Gastrocnemius medialis (tissue), 4 donors: ENCODE data around the gene GAS6. TPM values are rescaled to one million over a fixed set of nuclear protein-coding genes. Genes with fewer than 3 reads are reported as not detected.

Source experiments
- ATAC-seq, 2 donors: fragments of 150-250 bp; one replicate each; pipeline ENCODE4 v1.9.1; 2016
- DNase-seq, 2 donors: peaks; one replicate each; pipeline ENCODE4 v3.0.0-alpha.2; 2019
- H3K27ac ChIP-seq, 4 donors: fragments of 200-600 bp; sonication (generic); 1 replicate in 1 of 4; 2 replicates in 3 of 4; pipeline ENCODE4 v1.5.1; 2016 to 2018; ENCODE audit warnings: mild to moderate bottlenecking in 2 of 4, moderate library complexity in 1 of 4
- H3K27me3 ChIP-seq, 3 donors: fragments of 200-600 bp; sonication (generic) in 2 of 3; 1 replicate in 1 of 3; 2 replicates in 2 of 3; pipeline versions ENCODE4 v1.5.1 to v1.6.0; 2016 to 2019; ENCODE audit warnings: mild to moderate bottlenecking in 1 of 3, moderate library complexity in 1 of 3
- H3K36me3 ChIP-seq, 2 donors: fragments of 200-600 bp; sonication (generic) in 1 of 2; one replicate each; pipeline ENCODE4 v1.5.1; 2017 to 2018
- H3K4me1 ChIP-seq, 2 donors: fragments of 200-600 bp; sonication (generic) in 1 of 2; one replicate each; pipeline ENCODE4 v1.5.1; 2016 to 2017; ENCODE audit warnings: mild to moderate bottlenecking in 2 of 2
- H3K4me3 ChIP-seq, 4 donors: fragments of 200-600 bp; sonication (generic) in 3 of 4; 1 replicate in 1 of 4; 2 replicates in 3 of 4; pipeline ENCODE4 v1.5.1; 2016 to 2019; ENCODE audit warnings: mild to moderate bottlenecking in 2 of 4
- H3K9me3 ChIP-seq, 3 donors: fragments of 200-600 bp; sonication (generic) in 2 of 3; 1 replicate in 1 of 3; 2 replicates in 2 of 3; pipeline ENCODE4 v1.5.1; 2016 to 2019
- CTCF ChIP-seq, 5 experiments: fragments of 450-650 bp in 3 of 5; fragments of 200-600 bp in 2 of 5; sonication (generic) in 2 of 5; IDR thresholded peaks in 4 of 5; conservative IDR thresholded peaks in 1 of 5; 1 replicate in 4 of 5; 2 replicates in 1 of 5; pipeline ENCODE4 v1.5.1; 2016 to 2019; ENCODE audit warnings: antibody characterized with exemption in 5 of 5, mild to moderate bottlenecking in 3 of 5, moderate library complexity in 3 of 5
- POLR2A ChIP-seq, 2 donors: fragments of 450-650 bp; IDR thresholded peaks; one replicate each; pipeline ENCODE4 v1.6.1; 2017; ENCODE audit warnings: antibody characterized with exemption in 2 of 2, mild to moderate bottlenecking in 2 of 2, moderate library complexity in 2 of 2
- in situ Hi-C, 4 donors: fragments of 200-750 bp; cut with MboI; loops; one replicate each; pipeline versions ENCODE4 v1.15.0 to v1.8.0; 2017; ENCODE audit warnings: low sequenced_read_pairs in 4 of 4
- intact Hi-C: fragments of 100-400 bp; cut with DNase I; formaldehyde crosslinking; loops from one replicate; pipeline ENCODE4 v1.15.1; 2023; ENCODE audit warnings: low total_unique reads
- total RNA-seq, 4 donors: library from RNA; depleted of rRNA; stranded (reverse); fragments of >200 nt; gene quantifications; one replicate each; pipeline versions ENCODE4 v1.1.0 to v1.2.3, GENCODE V29; 2016

The GAS6 gene
- total RNA-seq, 4 donors from 2014 or later: 68.6 to 122 (median 86.3) TPM

- Histone ChIP-seq H3K4me3 (peak overlapping the region in 1 of 4 donors; percentile 16), H3K27ac (peak overlapping the region; percentile 58 to 82 (median 70)), H3K9me3 (no peaks in the 10 kb centered on the region), H3K27me3 (no peaks in the 10 kb centered on the region), H3K4me1 (peaks cover 37 to 42% of the 10 kb centered on the region in 2 donors), H3K36me3 (no peaks in the 10 kb centered on the region)
- in situ Hi-C loops: no loop called here
- DNase-seq: peak; percentile 40 to 53
- TF ChIP-seq CTCF (IDR thresholded peaks at IDR 0.05 in 4 of 5, conservative IDR thresholded peaks at IDR 0.05 in 1 of 5): no peak
- no peak for TF ChIP-seq POLR2A (IDR thresholded peaks at IDR 0.05)
- intact Hi-C loops: no loop called here
- ATAC-seq: peak; percentile 70 to 77
Observed at GRCh38 chr13:113882267-113882630, 18.4 kb upstream of the GAS6 start.

DNA sequence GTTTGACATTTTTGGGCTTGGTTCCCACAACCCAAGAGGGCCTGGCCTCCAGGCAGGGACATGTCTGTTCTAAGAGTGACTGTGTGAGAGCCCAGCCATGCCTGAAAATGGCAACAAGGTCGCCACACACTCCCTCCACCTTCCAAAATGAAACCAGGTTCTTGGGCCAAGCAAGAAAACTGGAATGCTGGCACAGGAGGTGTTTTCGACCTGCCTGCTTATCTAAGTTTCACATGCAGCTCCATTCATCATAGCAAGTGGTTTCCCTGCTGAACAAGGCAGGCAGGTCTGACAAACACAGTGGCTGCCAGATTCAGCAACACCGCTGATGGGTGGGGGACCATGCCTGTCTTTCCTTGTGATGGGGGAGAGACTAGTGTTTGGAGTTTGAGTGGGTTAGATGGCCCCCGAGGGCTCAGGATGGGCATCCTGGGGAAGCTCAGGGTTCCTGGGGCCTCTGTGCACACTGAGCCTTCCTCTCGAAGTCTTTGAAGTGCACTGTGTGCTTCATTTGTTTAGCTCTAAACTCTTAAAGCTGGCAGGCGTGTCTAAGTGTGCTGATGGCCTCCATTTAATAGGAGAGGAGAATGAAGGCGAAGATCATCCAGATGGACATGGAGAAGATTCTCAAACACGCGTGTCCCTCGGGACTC, 17.9 kb upstream of the GAS6 start:
- intact Hi-C loops: no loop called here
- Histone ChIP-seq H3K4me3 (no peak overlapping the region), H3K27me3 (no peaks in the 10 kb centered on the region), H3K36me3 (no peaks in the 10 kb centered on the region), H3K27ac (peak overlapping the region; percentile 58 to 82 (median 70)), H3K9me3 (no peaks in the 10 kb centered on the region), H3K4me1 (peaks cover 37 to 41% of the 10 kb centered on the region in 2 donors)
- DNase-seq: no peak
- TF ChIP-seq CTCF (IDR thresholded peaks at IDR 0.05 in 4 of 5, conservative IDR thresholded peaks at IDR 0.05 in 1 of 5) (no peak), POLR2A (IDR thresholded peaks at IDR 0.05) (no peak)
- peak; percentile 34 to 53 for ATAC-seq
- in situ Hi-C loops: no loop called here

DNA sequence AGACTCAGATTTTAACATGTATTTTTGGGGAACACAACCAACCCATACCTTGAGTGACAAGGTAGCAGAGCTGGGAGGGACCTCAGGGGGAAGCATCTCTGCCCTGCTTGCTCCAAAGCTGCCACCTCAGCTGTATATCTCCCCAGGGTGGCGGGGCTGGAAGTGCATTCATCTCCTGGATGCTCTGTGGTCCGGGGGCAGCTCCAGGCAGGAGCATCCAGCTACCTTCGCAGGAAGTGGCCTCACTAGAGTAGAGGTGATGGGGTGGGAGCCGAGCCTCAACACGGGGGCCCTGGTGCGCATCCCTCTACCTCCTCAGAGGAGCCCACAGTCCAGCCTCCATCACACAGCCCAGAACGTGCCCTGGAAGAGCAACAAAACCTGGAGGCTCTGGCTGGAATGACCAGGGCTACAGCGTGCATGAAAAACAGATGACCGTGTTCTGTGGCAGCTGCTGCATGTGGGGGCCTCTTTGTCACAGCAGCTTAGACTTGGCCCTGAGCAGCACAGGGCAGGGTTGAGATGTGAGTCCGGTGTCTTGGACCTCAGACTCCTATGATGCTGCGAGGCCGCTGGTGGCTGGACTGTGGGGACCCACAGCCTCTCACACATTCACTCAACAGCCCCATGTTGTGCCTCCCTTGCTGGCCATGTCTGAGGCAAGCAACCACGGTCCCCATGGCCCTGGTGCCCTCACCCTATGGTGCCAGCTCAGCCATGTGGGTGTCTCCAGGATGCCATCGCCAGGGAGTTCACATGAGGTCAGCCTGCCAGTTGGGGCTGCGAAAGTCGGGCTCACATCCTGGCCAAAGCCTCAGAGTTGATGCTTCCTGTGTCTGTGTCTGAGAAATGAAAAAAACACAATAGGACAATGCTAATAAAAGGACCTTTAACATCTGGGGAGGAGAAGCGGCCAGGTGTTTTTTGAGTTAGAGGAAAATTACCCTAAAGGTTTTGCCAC, 17.1 kb upstream of the GAS6 start:
- Histone ChIP-seq H3K27ac (peak overlapping the region; percentile 58 to 82 (median 70)), H3K4me3 (no peak overlapping the region), H3K27me3 (no peaks in the 10 kb centered on the region), H3K9me3 (no peaks in the 10 kb centered on the region), H3K36me3 (no peaks in the 10 kb centered on the region), H3K4me1 (peaks cover 37 to 39% of the 10 kb centered on the region in 2 donors)
- in situ Hi-C loops (no loop called here), intact Hi-C loops (no loop called here)
- TF ChIP-seq CTCF (IDR thresholded peaks at IDR 0.05 in 4 of 5, conservative IDR thresholded peaks at IDR 0.05 in 1 of 5) (no peak), POLR2A (IDR thresholded peaks at IDR 0.05) (no peak)
- ATAC-seq (peak in 1 of 2 donors; percentile 36), DNase-seq (no peak)

DNA sequence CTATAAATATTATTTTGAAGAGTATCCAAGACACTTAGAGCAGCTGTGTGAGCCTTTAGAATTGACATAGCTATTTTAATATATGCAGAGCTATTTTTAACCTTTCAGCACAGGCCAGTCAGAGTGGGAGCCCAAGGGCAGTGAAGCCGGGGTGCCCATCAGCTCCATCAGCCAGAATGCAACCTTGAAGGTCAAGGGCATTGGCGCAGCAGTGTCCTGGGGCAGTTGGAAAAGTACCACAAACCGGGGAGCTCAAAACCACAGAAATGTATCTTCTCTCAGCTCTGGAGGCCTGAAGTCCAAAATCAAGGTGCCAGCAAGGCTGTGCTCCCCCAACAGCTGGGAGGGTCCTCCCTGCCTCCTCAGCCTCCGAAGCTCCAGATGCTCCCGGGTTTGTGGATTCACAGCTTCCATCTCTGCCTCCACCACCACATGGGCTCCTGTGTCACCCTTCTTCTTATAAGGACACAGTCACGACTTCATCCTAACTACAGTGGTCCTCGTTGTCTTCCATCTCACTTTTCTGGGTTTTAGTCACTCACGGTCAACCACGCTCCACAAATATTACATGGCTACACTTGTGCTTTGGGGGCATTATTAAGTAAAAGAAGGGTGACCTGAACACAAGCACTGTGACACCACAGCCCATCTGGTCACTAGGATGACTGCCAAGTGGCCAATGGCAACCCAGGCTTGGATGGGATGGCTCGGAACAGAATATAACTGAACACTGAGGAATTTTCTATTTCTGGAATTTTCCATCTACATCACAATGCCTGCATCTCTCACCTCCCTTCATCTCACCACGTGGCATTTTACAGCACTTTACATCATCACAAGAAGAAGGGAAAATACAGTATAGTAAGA, 15.9 kb upstream of the GAS6 start:
- ATAC-seq (no peak), DNase-seq (no peak)
- H3K36me3 ChIP-seq: no peaks in the 10 kb centered on the region
- in situ Hi-C loops: no loop called here
- intact Hi-C loops: no loop called here
- TF ChIP-seq POLR2A (IDR thresholded peaks at IDR 0.05) (no peak), CTCF (IDR thresholded peaks at IDR 0.05 in 4 of 5, conservative IDR thresholded peaks at IDR 0.05 in 1 of 5) (no peak)
- H3K27ac ChIP-seq: peak overlapping the region; percentile 29 to 78 (median 61)
- no peak overlapping the region for H3K4me3 ChIP-seq
- no peaks in the 10 kb centered on the region for H3K27me3 ChIP-seq
- peaks cover 37 to 39% of the 10 kb centered on the region in 2 donors for H3K4me1 ChIP-seq
- no peaks in the 10 kb centered on the region for H3K9me3 ChIP-seq
